Psoas muscle (tissue), 8 donors: ENCODE data around the gene ZNF175. TPM values are rescaled to one million over a fixed set of nuclear protein-coding genes. Genes with fewer than 3 reads are reported as not detected.

Source experiments
- ATAC-seq, 4 donors: fragments of 200-7000 bp; cut with Tn5 transposase; one replicate each; pipeline ENCODE4 v1.9.1; 2020; ENCODE audit warnings: moderate library complexity in 3 of 4, mild to moderate bottlenecking in 2 of 4
- DNase-seq, 2 donors: peaks; one replicate each; pipeline ENCODE4 v3.0.0-alpha.2; 2020
- H3K27ac ChIP-seq: fragments of 200-600 bp; one replicate; pipeline ENCODE4 v1.8.0; 2022
- H3K27me3 ChIP-seq, 3 donors: fragments of 200-600 bp in 1 of 3; one replicate each; pipeline versions ENCODE4 v1.6.1 to v1.8.0; 2013 to 2022; ENCODE audit warnings: low read length in 2 of 3, mild to moderate bottlenecking in 2 of 3, moderate library complexity in 1 of 3; ENCODE audit not compliant: insufficient read depth in 3 of 3
- H3K36me3 ChIP-seq, 2 donors: fragments of 200-600 bp in 1 of 2; one replicate each; pipeline versions ENCODE4 v1.6.1 to v1.8.0; 2013 to 2022; ENCODE audit warnings: low read depth in 1 of 2, mild to moderate bottlenecking in 1 of 2, moderate library complexity in 1 of 2; ENCODE audit not compliant: insufficient read depth in 1 of 2
- H3K4me1 ChIP-seq: fragments of 200-600 bp; one replicate; pipeline ENCODE4 v1.8.0; 2022
- H3K4me3 ChIP-seq: fragments of 200-600 bp; one replicate; pipeline ENCODE4 v1.8.0; 2022; ENCODE audit warnings: mild to moderate bottlenecking
- H3K9me3 ChIP-seq: fragments of 200-600 bp; one replicate; pipeline ENCODE4 v1.8.0; 2022
- WGBS, 3 donors: extraction: QIAGEN DNeasy Blood & Tissue Kit; methylation state at CpG; one replicate each; pipeline versions ENCODE4 v1.1.6 to v1.1.7; 2013; 5-methylcytosine and 5-hydroxymethylcytosine counted together
- intact Hi-C, 2 donors: fragments of 100-400 bp; cut with DNase I; formaldehyde crosslinking; loops; one replicate each; pipeline versions ENCODE4 v1.11.0 to v1.14.2; 2022
- polyA plus RNA-seq, 3 donors: library from polyadenylated mRNA; stranded (reverse); fragments of 200-250 nt; gene quantifications; one replicate each; pipeline ENCODE4 v1.2.3, GENCODE V29; 2013
- total RNA-seq, 4 donors: library from RNA; stranded (reverse); fragmentation: NEBNext Ultra II Directional in 2 of 4; extraction: Animal tissue kit (Norgen Biotek cat#: 25700) in 2 of 4; gene quantifications; one replicate each; pipeline versions ENCODE4 v1.2.1 to v1.2.4, GENCODE V29; 2021 to 2023
- TF ChIP-seq, protein P1 (sequence below): fragments of 200-600 bp; IDR thresholded peaks from one replicate; pipeline ENCODE4 v1.8.0; 2022; ENCODE audit warnings: antibody characterized with exemption
- donor health status: healthy with polysubstance abuse.
- donor health status: DM: no; HTN: no; CAD: no; lungs with moderate emphysema.
- donor health status: Bipolar disorder and iron deficiency.
- donor health status: healthy.
- donor health status: DM: yes; HTN: yes; CAD: no.
- donor health status: DM: no; HTN: no; CAD: no.
- donor health status: DM: no; HTN: no; CAD: no.
- donor health status: DM: yes; HTN: yes; CAD: no.

Gene ZNF175
- total and polyA plus RNA-seq, 7 donors: 2.3 to 8.9 (median 5.0) TPM

DNA sequence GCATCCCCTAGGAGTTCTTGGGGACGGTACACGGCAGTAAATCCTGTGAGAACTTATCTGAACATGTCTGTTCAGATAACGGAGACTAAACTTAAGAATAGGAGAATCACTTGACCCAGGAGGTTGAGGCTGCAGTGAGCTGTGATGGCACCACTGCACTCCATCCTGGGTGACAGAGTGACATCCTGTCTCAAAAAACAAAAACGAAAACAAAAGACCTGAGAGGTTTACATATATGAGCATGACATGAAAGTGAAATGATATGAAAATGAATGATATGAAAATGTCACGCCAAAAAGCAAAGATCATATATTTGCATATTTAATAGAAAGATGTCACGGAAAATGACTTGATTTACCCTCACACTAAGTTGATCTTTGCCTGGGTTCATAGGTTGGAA, 5.8 kb downstream of the ZNF175 start:
- Histone ChIP-seq H3K27me3 (no peaks in the 10 kb centered on the region), H3K4me3 (no peak overlapping the region), H3K4me1 (peaks cover 11% of the 10 kb centered on the region), H3K36me3 (peaks cover 13 to 64% of the 10 kb centered on the region in 2 donors), H3K9me3 (no peaks in the 10 kb centered on the region), H3K27ac (no peak overlapping the region)
- 87 to 92% (median 91%) methylated on average over 6 of the region's 6 CpGs for WGBS, 3 donors
- DNase-seq (no peak), ATAC-seq (no peak)
- TF ChIP-seq, protein P1, sequence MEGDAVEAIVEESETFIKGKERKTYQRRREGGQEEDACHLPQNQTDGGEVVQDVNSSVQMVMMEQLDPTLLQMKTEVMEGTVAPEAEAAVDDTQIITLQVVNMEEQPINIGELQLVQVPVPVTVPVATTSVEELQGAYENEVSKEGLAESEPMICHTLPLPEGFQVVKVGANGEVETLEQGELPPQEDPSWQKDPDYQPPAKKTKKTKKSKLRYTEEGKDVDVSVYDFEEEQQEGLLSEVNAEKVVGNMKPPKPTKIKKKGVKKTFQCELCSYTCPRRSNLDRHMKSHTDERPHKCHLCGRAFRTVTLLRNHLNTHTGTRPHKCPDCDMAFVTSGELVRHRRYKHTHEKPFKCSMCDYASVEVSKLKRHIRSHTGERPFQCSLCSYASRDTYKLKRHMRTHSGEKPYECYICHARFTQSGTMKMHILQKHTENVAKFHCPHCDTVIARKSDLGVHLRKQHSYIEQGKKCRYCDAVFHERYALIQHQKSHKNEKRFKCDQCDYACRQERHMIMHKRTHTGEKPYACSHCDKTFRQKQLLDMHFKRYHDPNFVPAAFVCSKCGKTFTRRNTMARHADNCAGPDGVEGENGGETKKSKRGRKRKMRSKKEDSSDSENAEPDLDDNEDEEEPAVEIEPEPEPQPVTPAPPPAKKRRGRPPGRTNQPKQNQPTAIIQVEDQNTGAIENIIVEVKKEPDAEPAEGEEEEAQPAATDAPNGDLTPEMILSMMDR: no peak
- intact Hi-C loops: no loop called here

DNA sequence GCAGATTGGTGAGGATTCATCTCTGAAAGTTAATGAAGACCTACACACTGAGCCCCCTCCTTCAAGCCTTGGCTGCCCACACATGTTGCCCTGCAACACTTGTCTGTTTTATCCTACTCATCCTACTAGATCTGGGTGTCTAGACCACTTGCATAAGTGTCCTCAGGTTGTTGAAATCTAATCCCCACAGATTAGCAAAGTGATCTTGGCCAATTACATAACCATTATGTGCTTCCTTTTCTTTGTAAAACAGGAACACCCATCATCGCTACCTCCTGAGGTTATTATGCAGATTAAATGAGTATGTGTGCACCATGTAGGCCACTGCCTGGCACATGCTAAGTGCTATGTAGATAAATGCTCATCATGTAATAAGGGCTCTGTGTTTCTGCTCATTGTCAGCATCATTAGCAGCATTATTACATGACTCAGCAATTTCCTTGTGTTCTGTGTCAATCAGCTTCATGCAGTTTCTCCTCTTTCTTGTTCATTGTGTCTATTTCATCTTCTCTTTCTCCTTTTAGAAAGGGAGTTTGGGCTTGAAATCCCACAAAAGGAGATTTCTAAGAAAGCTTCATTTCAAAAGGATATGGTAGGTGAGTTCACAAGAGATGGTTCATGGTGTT, 15.1 kb downstream of the ZNF175 start:
- ATAC-seq: no peak
- Histone ChIP-seq H3K36me3 (peaks cover 28 to 74% of the 10 kb centered on the region in 2 donors), H3K27ac (no peak overlapping the region), H3K27me3 (no peaks in the 10 kb centered on the region), H3K4me3 (no peak overlapping the region), H3K4me1 (no peaks in the 10 kb centered on the region), H3K9me3 (peaks cover 37% of the 10 kb centered on the region)
- intact Hi-C loops: no loop called here
- 95 to 100% (median 98%) methylated on average over 1 of the region's 1 CpG for WGBS, 3 donors
- no peak for DNase-seq
- TF ChIP-seq, protein P1: no peak

DNA sequence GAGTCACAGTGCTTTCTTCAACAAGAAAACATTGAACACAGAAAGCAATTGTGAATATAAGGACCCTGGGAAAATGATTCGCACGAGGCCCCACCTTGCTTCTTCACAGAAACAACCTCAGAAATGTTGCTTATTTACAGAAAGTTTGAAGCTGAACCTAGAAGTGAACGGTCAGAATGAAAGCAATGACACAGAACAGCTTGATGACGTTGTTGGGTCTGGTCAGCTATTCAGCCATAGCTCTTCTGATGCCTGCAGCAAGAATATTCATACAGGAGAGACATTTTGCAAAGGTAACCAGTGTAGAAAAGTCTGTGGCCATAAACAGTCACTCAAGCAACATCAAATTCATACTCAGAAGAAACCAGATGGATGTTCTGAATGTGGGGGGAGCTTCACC, 15.7 kb downstream of the ZNF175 start:
- H3K9me3 ChIP-seq: peaks cover 37% of the 10 kb centered on the region
- no peaks in the 10 kb centered on the region for H3K4me1 ChIP-seq
- H3K27ac ChIP-seq: no peak overlapping the region
- H3K36me3 ChIP-seq: peaks cover 23 to 68% of the 10 kb centered on the region in 2 donors
- intact Hi-C loops: no loop called here
- no peak for DNase-seq
- TF ChIP-seq, protein P1: no peak
- H3K27me3 ChIP-seq: no peaks in the 10 kb centered on the region
- WGBS, 3 donors: 97 to 99% (median 98%) methylated on average over 4 of the region's 4 CpGs
- ATAC-seq: no peak
- H3K4me3 ChIP-seq: no peak overlapping the region

DNA sequence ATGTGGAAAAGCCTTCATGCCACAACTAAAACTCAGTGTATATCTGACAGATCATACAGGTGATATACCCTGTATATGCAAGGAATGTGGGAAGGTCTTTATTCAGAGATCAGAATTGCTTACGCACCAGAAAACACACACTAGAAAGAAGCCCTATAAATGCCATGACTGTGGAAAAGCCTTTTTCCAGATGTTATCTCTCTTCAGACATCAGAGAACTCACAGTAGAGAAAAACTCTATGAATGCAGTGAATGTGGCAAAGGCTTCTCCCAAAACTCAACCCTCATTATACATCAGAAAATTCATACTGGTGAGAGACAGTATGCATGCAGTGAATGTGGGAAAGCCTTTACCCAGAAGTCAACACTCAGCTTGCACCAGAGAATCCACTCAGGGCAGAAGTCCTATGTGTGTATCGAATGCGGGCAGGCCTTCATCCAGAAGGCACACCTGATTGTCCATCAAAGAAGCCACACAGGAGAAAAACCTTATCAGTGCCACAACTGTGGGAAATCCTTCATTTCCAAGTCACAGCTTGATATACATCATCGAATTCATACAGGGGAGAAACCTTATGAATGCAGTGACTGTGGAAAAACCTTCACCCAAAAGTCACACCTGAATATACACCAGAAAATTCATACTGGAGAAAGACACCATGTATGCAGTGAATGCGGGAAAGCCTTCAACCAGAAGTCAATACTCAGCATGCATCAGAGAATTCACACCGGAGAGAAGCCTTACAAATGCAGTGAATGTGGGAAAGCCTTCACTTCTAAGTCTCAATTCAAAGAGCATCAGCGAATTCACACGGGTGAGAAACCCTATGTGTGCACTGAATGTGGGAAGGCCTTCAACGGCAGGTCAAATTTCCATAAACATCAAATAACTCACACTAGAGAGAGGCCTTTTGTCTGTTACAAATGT, 16.4 kb downstream of the ZNF175 start:
- Histone ChIP-seq H3K27me3 (no peaks in the 10 kb centered on the region), H3K36me3 (peaks cover 23 to 61% of the 10 kb centered on the region in 2 donors), H3K4me1 (no peaks in the 10 kb centered on the region), H3K27ac (no peak overlapping the region), H3K4me3 (no peak overlapping the region), H3K9me3 (peaks cover 37% of the 10 kb centered on the region)
- WGBS, 3 donors: 97 to 98% (median 98%) methylated on average over 9 of the region's 9 CpGs
- intact Hi-C loops: no loop called here
- ATAC-seq (no peak), DNase-seq (no peak)
- TF ChIP-seq, protein P1: no peak
